HepG2 (cell line): ENCODE data around the gene MYCBPAP.

Experiments used
- BCL6 ChIP-seq: IDR thresholded peaks from 2 replicates; pipeline ENCODE4 v1.6.1; 2016; ENCODE audit warnings: missing genetic modification reagents, missing compliant biosample characterization
- CBX1 ChIP-seq: IDR thresholded peaks from one replicate; pipeline ENCODE4 v1.6.1; 2016; ENCODE audit warnings: antibody characterized with exemption, low read depth
- CHD2 ChIP-seq: IDR thresholded peaks from 2 replicates; pipeline ENCODE4 v1.6.1; 2011; ENCODE audit warnings: low read depth, low read length, improper control_type of control experiment
- EP300 ChIP-seq, 3 experiments: sonication (generic) in 1 of 3; formaldehyde crosslinking in 1 of 3; IDR thresholded peaks; 2 replicates each; pipeline versions ENCODE4 v1.5.1 to v1.6.1; 2011 to 2020; ENCODE audit warnings: low read depth in 2 of 3, low read length in 2 of 3, borderline replicate concordance in 1 of 3, improper control_type of control experiment in 1 of 3, mild to moderate bottlenecking in 1 of 3, missing genetic modification reagents in 1 of 3, moderate library complexity in 1 of 3
- POLR2A ChIP-seq, 2 experiments: IDR thresholded peaks; 2 replicates each; pipeline ENCODE4 v1.6.1; 2011; ENCODE audit warnings: low read depth in 2 of 2, low read length in 2 of 2, mild to moderate bottlenecking in 1 of 2, moderate library complexity in 1 of 2; ENCODE audit not compliant: insufficient read depth in 1 of 2
- TEAD2 ChIP-seq: sonication (generic); formaldehyde crosslinking; IDR thresholded peaks from 2 replicates; pipeline ENCODE4 v1.9.0; 2021; ENCODE audit warnings: missing genetic modification reagents
- ZNF101 ChIP-seq: sonication (generic); formaldehyde crosslinking; IDR thresholded peaks from 2 replicates; pipeline ENCODE4 v1.4.0; 2020; ENCODE audit warnings: mild to moderate bottlenecking, low read depth, missing genetic modification reagents, borderline replicate concordance
- ZNF530 ChIP-seq: sonication (generic); formaldehyde crosslinking; IDR thresholded peaks from 2 replicates; pipeline ENCODE4 v1.5.0; 2020; ENCODE audit warnings: low read depth, mild to moderate bottlenecking, missing genetic modification reagents
- TF ChIP-seq, protein P1 (sequence below): sonication (generic); formaldehyde crosslinking; IDR thresholded peaks from 2 replicates; pipeline ENCODE4 v1.5.0; 2020; ENCODE audit warnings: mild to moderate bottlenecking, missing genetic modification reagents, moderate library complexity
- TF ChIP-seq, protein P2 (sequence below): sonication (generic); formaldehyde crosslinking; IDR thresholded peaks from 2 replicates; pipeline ENCODE4; 2020; ENCODE audit warnings: missing genetic modification reagents, mild to moderate bottlenecking, borderline replicate concordance
- TF ChIP-seq, protein P3 (sequence below): sonication (generic); formaldehyde crosslinking; IDR thresholded peaks from 2 replicates; pipeline ENCODE4 v1.4.0; 2020; ENCODE audit warnings: missing genetic modification reagents, borderline replicate concordance
- TF ChIP-seq, protein P4 (sequence below): IDR thresholded peaks from 2 replicates; pipeline ENCODE4 v1.6.1; 2016; ENCODE audit warnings: missing compliant biosample characterization, missing genetic modification reagents, borderline replicate concordance

DNA sequence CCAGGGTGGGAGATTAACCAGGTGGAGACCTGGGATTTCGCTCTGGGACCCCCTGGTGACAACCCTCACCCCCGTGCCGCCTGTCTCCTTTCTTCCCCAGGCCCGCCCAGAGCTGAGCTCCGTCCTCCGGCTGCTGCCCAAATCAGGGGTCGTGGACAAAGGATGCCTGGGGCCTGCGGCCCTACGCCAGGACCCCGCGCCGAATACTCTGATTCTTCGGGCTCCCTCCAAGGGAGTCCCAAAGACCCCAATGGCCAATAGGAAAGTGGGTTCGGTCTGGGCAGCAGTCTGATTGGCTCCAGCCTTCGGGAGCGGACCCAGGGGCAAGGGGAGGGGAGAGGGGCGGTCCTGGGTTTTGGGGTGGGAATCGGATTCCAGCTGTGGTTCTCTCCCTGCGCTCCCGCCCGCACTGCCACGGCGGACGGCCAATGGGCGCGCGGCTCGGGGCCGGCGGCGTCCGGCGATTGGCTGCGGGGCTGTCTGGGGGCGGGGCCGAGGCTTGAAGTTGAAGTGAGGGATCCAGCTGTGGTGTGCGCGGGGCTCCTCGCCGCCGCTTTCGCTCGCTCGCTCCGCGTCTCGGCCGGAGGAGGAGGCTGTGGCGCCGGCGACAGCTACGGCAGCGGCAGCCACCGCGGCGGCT lies 52.1 kb downstream of the MYCBPAP start, which contains the start of gene CACNA1G:
- no peak for TF ChIP-seq ZNF530 (CRISPR knock-in tag)
- TF ChIP-seq TEAD2 (CRISPR knock-in tag) = no peak
- no peak for TF ChIP-seq POLR2A (IDR thresholded peaks at IDR 0.05; ENCODE audit: insufficient read depth in 1 of 2, low read depth in 2 of 2, low read length in 2 of 2)
- TF ChIP-seq, protein P1, sequence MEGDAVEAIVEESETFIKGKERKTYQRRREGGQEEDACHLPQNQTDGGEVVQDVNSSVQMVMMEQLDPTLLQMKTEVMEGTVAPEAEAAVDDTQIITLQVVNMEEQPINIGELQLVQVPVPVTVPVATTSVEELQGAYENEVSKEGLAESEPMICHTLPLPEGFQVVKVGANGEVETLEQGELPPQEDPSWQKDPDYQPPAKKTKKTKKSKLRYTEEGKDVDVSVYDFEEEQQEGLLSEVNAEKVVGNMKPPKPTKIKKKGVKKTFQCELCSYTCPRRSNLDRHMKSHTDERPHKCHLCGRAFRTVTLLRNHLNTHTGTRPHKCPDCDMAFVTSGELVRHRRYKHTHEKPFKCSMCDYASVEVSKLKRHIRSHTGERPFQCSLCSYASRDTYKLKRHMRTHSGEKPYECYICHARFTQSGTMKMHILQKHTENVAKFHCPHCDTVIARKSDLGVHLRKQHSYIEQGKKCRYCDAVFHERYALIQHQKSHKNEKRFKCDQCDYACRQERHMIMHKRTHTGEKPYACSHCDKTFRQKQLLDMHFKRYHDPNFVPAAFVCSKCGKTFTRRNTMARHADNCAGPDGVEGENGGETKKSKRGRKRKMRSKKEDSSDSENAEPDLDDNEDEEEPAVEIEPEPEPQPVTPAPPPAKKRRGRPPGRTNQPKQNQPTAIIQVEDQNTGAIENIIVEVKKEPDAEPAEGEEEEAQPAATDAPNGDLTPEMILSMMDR = peak; percentile 25; the same call in 1 of the 2 replicates
- no peak for TF ChIP-seq CHD2
- no peak for TF ChIP-seq EP300 (IDR thresholded peaks at IDR 0.05; ENCODE audit: low read depth in 2 of 2, low read length in 2 of 2)
- no peak for TF ChIP-seq EP300 (CRISPR knock-in tag; IDR thresholded peaks at IDR 0.05; ENCODE audit: borderline replicate concordance)
- TF ChIP-seq, protein P2, sequence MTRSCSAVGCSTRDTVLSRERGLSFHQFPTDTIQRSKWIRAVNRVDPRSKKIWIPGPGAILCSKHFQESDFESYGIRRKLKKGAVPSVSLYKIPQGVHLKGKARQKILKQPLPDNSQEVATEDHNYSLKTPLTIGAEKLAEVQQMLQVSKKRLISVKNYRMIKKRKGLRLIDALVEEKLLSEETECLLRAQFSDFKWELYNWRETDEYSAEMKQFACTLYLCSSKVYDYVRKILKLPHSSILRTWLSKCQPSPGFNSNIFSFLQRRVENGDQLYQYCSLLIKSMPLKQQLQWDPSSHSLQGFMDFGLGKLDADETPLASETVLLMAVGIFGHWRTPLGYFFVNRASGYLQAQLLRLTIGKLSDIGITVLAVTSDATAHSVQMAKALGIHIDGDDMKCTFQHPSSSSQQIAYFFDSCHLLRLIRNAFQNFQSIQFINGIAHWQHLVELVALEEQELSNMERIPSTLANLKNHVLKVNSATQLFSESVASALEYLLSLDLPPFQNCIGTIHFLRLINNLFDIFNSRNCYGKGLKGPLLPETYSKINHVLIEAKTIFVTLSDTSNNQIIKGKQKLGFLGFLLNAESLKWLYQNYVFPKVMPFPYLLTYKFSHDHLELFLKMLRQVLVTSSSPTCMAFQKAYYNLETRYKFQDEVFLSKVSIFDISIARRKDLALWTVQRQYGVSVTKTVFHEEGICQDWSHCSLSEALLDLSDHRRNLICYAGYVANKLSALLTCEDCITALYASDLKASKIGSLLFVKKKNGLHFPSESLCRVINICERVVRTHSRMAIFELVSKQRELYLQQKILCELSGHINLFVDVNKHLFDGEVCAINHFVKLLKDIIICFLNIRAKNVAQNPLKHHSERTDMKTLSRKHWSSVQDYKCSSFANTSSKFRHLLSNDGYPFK (CRISPR knock-in tag) = no peak
- TF ChIP-seq CBX1 = no peak
- no peak for TF ChIP-seq BCL6
- TF ChIP-seq, protein P3, sequence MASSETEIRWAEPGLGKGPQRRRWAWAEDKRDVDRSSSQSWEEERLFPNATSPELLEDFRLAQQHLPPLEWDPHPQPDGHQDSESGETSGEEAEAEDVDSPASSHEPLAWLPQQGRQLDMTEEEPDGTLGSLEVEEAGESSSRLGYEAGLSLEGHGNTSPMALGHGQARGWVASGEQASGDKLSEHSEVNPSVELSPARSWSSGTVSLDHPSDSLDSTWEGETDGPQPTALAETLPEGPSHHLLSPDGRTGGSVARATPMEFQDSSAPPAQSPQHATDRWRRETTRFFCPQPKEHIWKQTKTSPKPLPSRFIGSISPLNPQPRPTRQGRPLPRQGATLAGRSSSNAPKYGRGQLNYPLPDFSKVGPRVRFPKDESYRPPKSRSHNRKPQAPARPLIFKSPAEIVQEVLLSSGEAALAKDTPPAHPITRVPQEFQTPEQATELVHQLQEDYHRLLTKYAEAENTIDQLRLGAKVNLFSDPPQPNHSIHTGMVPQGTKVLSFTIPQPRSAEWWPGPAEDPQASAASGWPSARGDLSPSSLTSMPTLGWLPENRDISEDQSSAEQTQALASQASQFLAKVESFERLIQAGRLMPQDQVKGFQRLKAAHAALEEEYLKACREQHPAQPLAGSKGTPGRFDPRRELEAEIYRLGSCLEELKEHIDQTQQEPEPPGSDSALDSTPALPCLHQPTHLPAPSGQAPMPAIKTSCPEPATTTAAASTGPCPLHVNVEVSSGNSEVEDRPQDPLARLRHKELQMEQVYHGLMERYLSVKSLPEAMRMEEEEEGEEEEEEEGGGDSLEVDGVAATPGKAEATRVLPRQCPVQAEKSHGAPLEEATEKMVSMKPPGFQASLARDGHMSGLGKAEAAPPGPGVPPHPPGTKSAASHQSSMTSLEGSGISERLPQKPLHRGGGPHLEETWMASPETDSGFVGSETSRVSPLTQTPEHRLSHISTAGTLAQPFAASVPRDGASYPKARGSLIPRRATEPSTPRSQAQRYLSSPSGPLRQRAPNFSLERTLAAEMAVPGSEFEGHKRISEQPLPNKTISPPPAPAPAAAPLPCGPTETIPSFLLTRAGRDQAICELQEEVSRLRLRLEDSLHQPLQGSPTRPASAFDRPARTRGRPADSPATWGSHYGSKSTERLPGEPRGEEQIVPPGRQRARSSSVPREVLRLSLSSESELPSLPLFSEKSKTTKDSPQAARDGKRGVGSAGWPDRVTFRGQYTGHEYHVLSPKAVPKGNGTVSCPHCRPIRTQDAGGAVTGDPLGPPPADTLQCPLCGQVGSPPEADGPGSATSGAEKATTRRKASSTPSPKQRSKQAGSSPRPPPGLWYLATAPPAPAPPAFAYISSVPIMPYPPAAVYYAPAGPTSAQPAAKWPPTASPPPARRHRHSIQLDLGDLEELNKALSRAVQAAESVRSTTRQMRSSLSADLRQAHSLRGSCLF = no peak
- no peak for TF ChIP-seq ZNF101 (CRISPR knock-in tag)
- TF ChIP-seq, protein P4, sequence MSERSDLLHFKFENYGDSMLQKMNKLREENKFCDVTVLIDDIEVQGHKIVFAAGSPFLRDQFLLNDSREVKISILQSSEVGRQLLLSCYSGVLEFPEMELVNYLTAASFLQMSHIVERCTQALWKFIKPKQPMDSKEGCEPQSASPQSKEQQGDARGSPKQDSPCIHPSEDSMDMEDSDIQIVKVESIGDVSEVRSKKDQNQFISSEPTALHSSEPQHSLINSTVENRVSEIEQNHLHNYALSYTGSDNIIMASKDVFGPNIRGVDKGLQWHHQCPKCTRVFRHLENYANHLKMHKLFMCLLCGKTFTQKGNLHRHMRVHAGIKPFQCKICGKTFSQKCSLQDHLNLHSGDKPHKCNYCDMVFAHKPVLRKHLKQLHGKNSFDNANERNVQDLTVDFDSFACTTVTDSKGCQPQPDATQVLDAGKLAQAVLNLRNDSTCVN (CRISPR knock-in tag) = no peak
